HG03520 (cell line): ENCODE measurements around the gene RNF126.

Experiments
- ATAC-seq: cut with Tn5 transposase; IDR thresholded peaks from one replicate; pipeline ENCODE4 v1.9.1; 2021; ENCODE audit warnings: mild to moderate bottlenecking, moderate library complexity; ENCODE audit not compliant: unreplicated experiment

The RNF126 gene

GRCh38 chr19:664913-665443 is 2.0 kb upstream of the RNF126 start:
- no peak for ATAC-seq

GRCh38 chr19:663682-664117 is 686 bp upstream of the RNF126 start:
- no peak for ATAC-seq

GRCh38 chr19:662207-662961 is 630 bp downstream of the RNF126 start:
- no peak for ATAC-seq

- ATAC-seq, result no peak
Observed at GRCh38 chr19:661427-662196, 1.4 kb downstream of the RNF126 start.

- no peak for ATAC-seq
Observed at GRCh38 chr19:660793-661426, 2.1 kb downstream of the RNF126 start.

- ATAC-seq, result no peak
Observed at GRCh38 chr19:658916-659839, 3.8 kb downstream of the RNF126 start.

GRCh38 chr19:658059-658839 is 4.8 kb downstream of the RNF126 start:
- no peak for ATAC-seq

- ATAC-seq, result no peak
Observed at GRCh38 chr19:657611-658010, 5.4 kb downstream of the RNF126 start.

GRCh38 chr19:656751-657559 is 6.1 kb downstream of the RNF126 start:
- no peak for ATAC-seq

GRCh38 chr19:655691-656090 is 7.3 kb downstream of the RNF126 start:
- no peak for ATAC-seq

- ATAC-seq, result no peak
Observed at GRCh38 chr19:653425-653824, 9.6 kb downstream of the RNF126 start.

- ATAC-seq, result no peak
Observed at GRCh38 chr19:652467-653389, 10.3 kb downstream of the RNF126 start.

GRCh38 chr19:651991-652390 is 11.0 kb downstream of the RNF126 start:
- ATAC-seq, result no peak

- no peak for ATAC-seq
Observed at GRCh38 chr19:651114-651818, 11.7 kb downstream of the RNF126 start.

- ATAC-seq, result no peak
Observed at GRCh38 chr19:650121-650520, 12.9 kb downstream of the RNF126 start.

GRCh38 chr19:648904-649801 is 13.9 kb downstream of the RNF126 start:
- no peak for ATAC-seq
